ENCODE data around the gene RPS15.
"Not testable (repeated sequence)": the region's sequence is repeated elsewhere in the genome, so short reads cannot be mapped to it uniquely, and the experiment has no call there.

RPS15 gene

GRCh38 chr19:1402411-1403070 lies 35.7 kb upstream of the RPS15 start:
- no peak for DNase-seq (ENCODE audit: low read depth)

GRCh38 chr19:1406774-1407527 lies 31.2 kb upstream of the RPS15 start:
- DNase-seq (ENCODE audit: low read depth) = peak; percentile 87

- no peak for DNase-seq (ENCODE audit: low read depth)
Observed at GRCh38 chr19:1407528-1408299, 30.5 kb upstream of the RPS15 start, which contains the start of gene DAZAP1. DAZAP1 (plus strand) TSS chr19:1407586; CDS start chr19:1407774, 188 bp downstream.

GRCh38 chr19:1408300-1409203 lies 29.6 kb upstream of the RPS15 start:
- no peak for DNase-seq (ENCODE audit: low read depth)

GRCh38 chr19:1409204-1410005 lies 28.8 kb upstream of the RPS15 start:
- no peak for DNase-seq (ENCODE audit: low read depth)

- DNase-seq (ENCODE audit: low read depth) = no peak
Observed at GRCh38 chr19:1410136-1410786, 27.9 kb upstream of the RPS15 start.

GRCh38 chr19:1410789-1411188 lies 27.4 kb upstream of the RPS15 start:
- no peak for DNase-seq (ENCODE audit: low read depth)

GRCh38 chr19:1411255-1412191 lies 26.7 kb upstream of the RPS15 start:
- DNase-seq (ENCODE audit: low read depth) = no peak

GRCh38 chr19:1412323-1412923 lies 25.8 kb upstream of the RPS15 start:
- no peak for DNase-seq (ENCODE audit: low read depth)

GRCh38 chr19:1412995-1413800 lies 25.0 kb upstream of the RPS15 start:
- DNase-seq (ENCODE audit: low read depth) = no peak

- DNase-seq (ENCODE audit: low read depth) = no peak
Observed at GRCh38 chr19:1416014-1416841, 22.0 kb upstream of the RPS15 start.

GRCh38 chr19:1417145-1417544 lies 21.1 kb upstream of the RPS15 start:
- no peak for DNase-seq (ENCODE audit: low read depth)

GRCh38 chr19:1417681-1418495 lies 20.3 kb upstream of the RPS15 start:
- no peak for DNase-seq (ENCODE audit: low read depth)

GRCh38 chr19:1418496-1418775 lies 19.8 kb upstream of the RPS15 start:
- DNase-seq (ENCODE audit: low read depth) = no peak

- DNase-seq (ENCODE audit: low read depth) = no peak
Observed at GRCh38 chr19:1418951-1419738, 19.1 kb upstream of the RPS15 start.

GRCh38 chr19:1420085-1420484 lies 18.1 kb upstream of the RPS15 start:
- DNase-seq (ENCODE audit: low read depth) = not testable (repeated sequence)

All from HS-27A (cell line).